Hepatocyte (in vitro differentiated cells): ENCODE measurements around the gene APOO. TPM values are rescaled to one million over a fixed set of nuclear protein-coding genes. Genes with fewer than 3 reads are reported as not detected.

ENCODE experiments used
- DNase-seq: peaks from one replicate; pipeline ENCODE4 v3.0.0-alpha.2; 2016; ENCODE audit warnings: low spot score
- H2AFZ ChIP-seq: fragments of 200-600 bp; sonication (generic); 2 replicates; pipeline ENCODE4 v1.6.0; 2016; ENCODE audit warnings: antibody characterized with exemption, mild to moderate bottlenecking
- H3K27ac ChIP-seq: fragments of 200-600 bp; sonication (generic); 2 replicates; pipeline ENCODE4 v1.5.1; 2016; ENCODE audit warnings: mild to moderate bottlenecking
- H3K27me3 ChIP-seq: fragments of 200-600 bp; sonication (generic); 2 replicates; pipeline ENCODE4 v1.6.1; 2016
- H3K36me3 ChIP-seq: fragments of 200-600 bp; sonication (generic); replicated peaks from 2 replicates; pipeline ENCODE4 v1.5.1; 2016; ENCODE audit warnings: low read depth; ENCODE audit not compliant: insufficient read depth
- H3K4me1 ChIP-seq: fragments of 200-600 bp; sonication (generic); 2 replicates; pipeline ENCODE4 v1.5.1; 2016; ENCODE audit warnings: mild to moderate bottlenecking, moderate library complexity; ENCODE audit not compliant: insufficient read depth
- H3K4me2 ChIP-seq: fragments of 200-600 bp; sonication (generic); 2 replicates; pipeline ENCODE4 v1.6.0; 2016
- H3K4me3 ChIP-seq: fragments of 200-600 bp; sonication (generic); 2 replicates; pipeline ENCODE4 v1.5.1; 2016; ENCODE audit warnings: mild to moderate bottlenecking
- H3K79me2 ChIP-seq: fragments of 200-600 bp; sonication (generic); 2 replicates; pipeline ENCODE4 v1.6.0; 2017; ENCODE audit warnings: mild to moderate bottlenecking
- H3K9me2 ChIP-seq: fragments of 200-600 bp; sonication (generic); replicated peaks from 2 replicates; pipeline ENCODE4 v1.6.0; 2017; ENCODE audit warnings: mild to moderate bottlenecking; ENCODE audit not compliant: insufficient read depth
- H3K9me3 ChIP-seq: fragments of 200-600 bp; sonication (generic); 2 replicates; pipeline ENCODE4 v1.5.1; 2016; ENCODE audit warnings: low read depth, mild to moderate bottlenecking
- H4K20me1 ChIP-seq: fragments of 200-600 bp; sonication (generic); 2 replicates; pipeline ENCODE4 v1.6.0; 2016; ENCODE audit warnings: mild to moderate bottlenecking; ENCODE audit not compliant: insufficient read depth, poor library complexity, severe bottlenecking
- EZH2 ChIP-seq: fragments of 200-600 bp; sonication (generic); IDR thresholded peaks from 2 replicates; pipeline ENCODE4 v1.6.1; 2016; ENCODE audit warnings: antibody characterized with exemption, mild to moderate bottlenecking, borderline replicate concordance
- EZH2phosphoT487 ChIP-seq: fragments of 200-600 bp; sonication (generic); IDR thresholded peaks from one replicate; pipeline ENCODE4 v1.6.1; 2018; ENCODE audit warnings: antibody characterized with exemption, mild to moderate bottlenecking, low read depth, moderate library complexity; ENCODE audit not compliant: unreplicated experiment, severe bottlenecking
- WGBS: methylation state at CpG from one replicate; pipeline ENCODE4 v1.1.6; 2016; ENCODE audit warnings: low lambda C conversion rate; ENCODE audit errors: missing lambda C conversion rate; 5-methylcytosine and 5-hydroxymethylcytosine counted together
- polyA plus RNA-seq: library from polyadenylated mRNA; unstranded; fragments of >200 nt; fragmentation: Nextera tagmentation; extraction: Ambion mirVana; gene quantifications from 2 replicates; pipeline ENCODE4 v1.2.1, GENCODE V29; 2016
- total RNA-seq: library from RNA; depleted of rRNA; stranded (reverse); fragments of >200 nt; gene quantifications from 2 replicates; pipeline ENCODE4 v1.2.3, GENCODE V29; 2014
- TF ChIP-seq, protein P1 (sequence below): fragments of 200-600 bp; sonication (generic); IDR thresholded peaks from 2 replicates; pipeline ENCODE4 v1.5.1; 2016; ENCODE audit warnings: antibody characterized with exemption, mild to moderate bottlenecking; ENCODE audit not compliant: poor library complexity

Gene APOO
- total and polyA plus RNA-seq, 2 experiments from 2014 or later = 27.0 to 45.1 TPM

DNA sequence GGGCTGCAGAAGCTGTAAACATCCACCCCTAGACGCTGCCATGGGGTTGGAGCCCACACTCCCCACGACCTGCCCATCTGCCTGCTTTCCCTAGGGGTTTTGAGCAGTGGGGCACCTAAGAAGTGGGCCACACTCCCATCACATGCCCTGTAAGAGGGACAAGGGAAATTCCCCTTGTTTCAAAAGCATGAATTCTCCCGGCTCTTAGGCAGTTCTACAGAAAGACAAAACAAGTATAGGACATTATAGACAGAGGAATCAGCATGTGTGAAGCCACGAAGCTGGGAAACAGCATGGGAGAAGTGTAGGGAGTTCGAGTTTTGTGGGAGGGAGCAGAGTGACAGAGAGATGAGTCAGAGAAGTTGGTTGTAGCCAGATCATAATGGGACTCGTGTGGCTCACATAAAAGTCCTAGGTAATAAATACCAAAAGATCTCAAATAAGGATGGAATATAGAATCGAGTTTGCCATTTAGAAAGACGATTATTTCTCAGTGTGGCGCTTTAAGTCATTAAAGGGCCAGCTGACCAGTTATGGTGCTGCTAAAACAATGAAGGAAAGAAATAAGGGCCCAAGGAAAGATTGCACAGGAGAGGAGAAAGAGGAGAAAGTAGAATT lies 23.9 kb downstream of the APOO start:
- peak overlapping the region; percentile 69 for H3K27ac ChIP-seq
- no peaks in the 10 kb centered on the region for H4K20me1 ChIP-seq
- DNase-seq = no peak
- H3K4me3 ChIP-seq = no peak overlapping the region
- no peak overlapping the region for H3K4me2 ChIP-seq
- peak overlapping the region; percentile 10 for H2AFZ ChIP-seq
- H3K27me3 ChIP-seq = no peaks in the 10 kb centered on the region
- H3K79me2 ChIP-seq = no peaks in the 10 kb centered on the region
- no peak for TF ChIP-seq EZH2phosphoT487
- TF ChIP-seq, protein P1, sequence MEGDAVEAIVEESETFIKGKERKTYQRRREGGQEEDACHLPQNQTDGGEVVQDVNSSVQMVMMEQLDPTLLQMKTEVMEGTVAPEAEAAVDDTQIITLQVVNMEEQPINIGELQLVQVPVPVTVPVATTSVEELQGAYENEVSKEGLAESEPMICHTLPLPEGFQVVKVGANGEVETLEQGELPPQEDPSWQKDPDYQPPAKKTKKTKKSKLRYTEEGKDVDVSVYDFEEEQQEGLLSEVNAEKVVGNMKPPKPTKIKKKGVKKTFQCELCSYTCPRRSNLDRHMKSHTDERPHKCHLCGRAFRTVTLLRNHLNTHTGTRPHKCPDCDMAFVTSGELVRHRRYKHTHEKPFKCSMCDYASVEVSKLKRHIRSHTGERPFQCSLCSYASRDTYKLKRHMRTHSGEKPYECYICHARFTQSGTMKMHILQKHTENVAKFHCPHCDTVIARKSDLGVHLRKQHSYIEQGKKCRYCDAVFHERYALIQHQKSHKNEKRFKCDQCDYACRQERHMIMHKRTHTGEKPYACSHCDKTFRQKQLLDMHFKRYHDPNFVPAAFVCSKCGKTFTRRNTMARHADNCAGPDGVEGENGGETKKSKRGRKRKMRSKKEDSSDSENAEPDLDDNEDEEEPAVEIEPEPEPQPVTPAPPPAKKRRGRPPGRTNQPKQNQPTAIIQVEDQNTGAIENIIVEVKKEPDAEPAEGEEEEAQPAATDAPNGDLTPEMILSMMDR = no peak
- WGBS = 49% methylated on average over 9 of the region's 9 CpGs
- no peaks in the 10 kb centered on the region for H3K9me3 ChIP-seq
- H3K9me2 ChIP-seq = no peaks in the 10 kb centered on the region
- H3K36me3 ChIP-seq = no peaks in the 10 kb centered on the region
- H3K4me1 ChIP-seq = peaks cover 32% of the 10 kb centered on the region

DNA sequence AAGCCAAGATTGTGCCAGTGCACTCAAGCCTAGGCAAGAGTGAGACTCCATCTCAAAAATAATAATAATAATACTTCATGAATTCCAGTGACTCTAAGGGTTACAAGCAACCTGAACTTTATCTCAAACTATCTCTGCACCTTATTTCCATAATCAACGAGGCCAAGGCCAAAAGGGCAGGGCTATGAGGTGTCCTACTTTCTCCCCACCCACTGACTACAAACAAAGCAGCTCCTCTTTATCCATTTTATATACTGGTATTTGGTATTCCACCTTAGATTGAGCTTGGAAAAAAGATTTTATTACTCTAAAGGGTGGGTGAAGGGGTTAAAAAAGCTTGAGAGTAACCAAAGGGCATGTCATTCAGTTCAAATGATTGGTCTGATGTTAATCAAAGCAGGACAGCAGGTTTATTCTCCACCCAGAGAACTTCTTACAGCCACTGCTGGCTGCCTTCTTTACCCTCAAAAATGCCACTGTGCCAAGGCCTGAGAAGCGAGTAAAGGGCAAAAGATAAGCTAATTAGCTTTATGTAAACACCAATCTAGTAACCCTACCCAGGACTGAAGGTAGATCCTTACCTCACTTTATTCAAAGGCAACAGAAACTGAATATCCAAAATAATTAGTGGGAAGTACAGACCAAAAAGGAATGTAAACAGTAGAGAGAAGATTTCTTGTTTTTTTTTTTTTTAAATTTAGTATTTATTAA lies 28.2 kb downstream of the APOO start:
- Histone ChIP-seq H3K9me2 (no peaks in the 10 kb centered on the region), H3K27ac (no peak overlapping the region), H3K4me3 (no peak overlapping the region), H3K4me2 (peak overlapping the region; percentile 5), H2AFZ (no peak overlapping the region), H3K36me3 (no peaks in the 10 kb centered on the region), H3K27me3 (no peaks in the 10 kb centered on the region), H3K4me1 (peaks cover 20% of the 10 kb centered on the region), H4K20me1 (no peaks in the 10 kb centered on the region), H3K9me3 (no peaks in the 10 kb centered on the region), H3K79me2 (no peaks in the 10 kb centered on the region)
- no peak for TF ChIP-seq EZH2phosphoT487
- no peak for TF ChIP-seq EZH2
- TF ChIP-seq, protein P1 = no peak
- 53% methylated on average over 2 of the region's 2 CpGs for WGBS
- DNase-seq = no peak

DNA sequence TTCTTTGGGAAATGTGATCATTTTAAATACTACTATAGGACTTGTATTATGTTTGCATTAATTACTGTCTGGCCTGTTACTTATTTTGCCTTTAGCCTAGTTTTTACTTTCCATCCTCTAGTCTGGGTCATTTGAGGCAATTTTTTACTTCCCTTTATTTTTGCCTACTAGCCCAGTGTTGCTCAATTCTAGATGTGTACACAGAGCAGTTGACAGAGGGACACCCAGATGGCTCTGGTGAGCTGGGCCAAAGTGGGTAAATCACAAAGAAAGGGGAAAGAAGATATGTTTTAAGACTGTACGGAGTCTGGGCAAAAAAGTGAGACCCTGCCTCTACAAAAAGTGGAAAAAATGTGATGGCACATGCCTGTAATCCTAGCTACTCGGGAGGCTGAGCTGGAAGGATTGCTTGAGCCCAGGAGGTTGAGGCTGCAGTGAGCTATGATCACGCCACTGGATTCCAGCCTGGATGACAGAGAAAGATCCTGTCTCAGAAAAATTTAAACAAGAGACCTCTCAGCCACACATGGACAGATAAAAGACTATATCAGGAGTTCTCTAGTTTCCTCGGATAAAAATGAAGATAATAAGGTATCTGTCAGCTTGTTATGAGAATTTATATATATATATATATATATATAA lies 35.7 kb downstream of the APOO start:
- TF ChIP-seq EZH2phosphoT487 = no peak
- TF ChIP-seq, protein P1 = peak; percentile 13
- H3K9me3 ChIP-seq = no peaks in the 10 kb centered on the region
- no peaks in the 10 kb centered on the region for H3K36me3 ChIP-seq
- no peaks in the 10 kb centered on the region for H3K79me2 ChIP-seq
- no peak overlapping the region for H2AFZ ChIP-seq
- DNase-seq = no peak
- no peaks in the 10 kb centered on the region for H3K9me2 ChIP-seq
- H4K20me1 ChIP-seq = no peaks in the 10 kb centered on the region
- H3K4me2 ChIP-seq = no peak overlapping the region
- H3K4me1 ChIP-seq = no peaks in the 10 kb centered on the region
- no peak overlapping the region for H3K4me3 ChIP-seq
- 87% methylated on average over 4 of the region's 4 CpGs for WGBS
- H3K27me3 ChIP-seq = no peaks in the 10 kb centered on the region
- no peak overlapping the region for H3K27ac ChIP-seq
